Calu3 (cell line): Measurements from ENCODE around the gene SLC8A1. TPM values are rescaled to one million over a fixed set of nuclear protein-coding genes. Genes with fewer than 3 reads are reported as not detected.

ENCODE experiments used
- BruUV-seq: library from RNA; stranded (reverse); fragments of 400-500 nt; replicated peaks from 2 replicates; lab custom pipeline; 2021; lab: Mats Ljungman, UMichigan
- CTCF ChIA-PET: fragments of 300-600 bp; sonication (Branson Sonifier 250); formaldehyde crosslinking; loops from one replicate; lab custom pipeline; 2022; ENCODE audit warnings: antibody characterized with exemption; lab: Charles Lee
- DNase-seq: peaks from one replicate; pipeline ENCODE4 v3.0.0; 2022
- H3K27ac Mint-ChIP-seq: one replicate; pipeline ENCODE4 v1.8.0; 2022; ENCODE audit warnings: mixed read lengths; ENCODE audit not compliant: unreplicated experiment
- H3K27me3 Mint-ChIP-seq: one replicate; pipeline ENCODE4 v1.8.0; 2022; ENCODE audit warnings: mixed read lengths; ENCODE audit not compliant: unreplicated experiment
- H3K36me3 Mint-ChIP-seq: one replicate; pipeline ENCODE4 v1.8.0; 2022; ENCODE audit warnings: mild to moderate bottlenecking, moderate library complexity, mixed read lengths; ENCODE audit not compliant: insufficient read depth, unreplicated experiment
- H3K4me1 Mint-ChIP-seq: one replicate; pipeline ENCODE4 v1.8.0; 2022; ENCODE audit warnings: mild to moderate bottlenecking, low read depth, mixed read lengths; ENCODE audit not compliant: unreplicated experiment
- H3K4me3 Mint-ChIP-seq: one replicate; pipeline ENCODE4 v1.8.0; 2022; ENCODE audit warnings: mild to moderate bottlenecking, low read depth, moderate library complexity, mixed read lengths; ENCODE audit not compliant: unreplicated experiment
- H3K9me3 Mint-ChIP-seq: one replicate; pipeline ENCODE4 v1.8.0; 2022; ENCODE audit warnings: low read depth, mixed read lengths; ENCODE audit not compliant: unreplicated experiment
- CTCF ChIP-seq: fragments of 200-600 bp; IDR thresholded peaks from one replicate; pipeline ENCODE4 v1.8.0; 2022; ENCODE audit warnings: antibody characterized with exemption; ENCODE audit not compliant: unreplicated experiment
- intact Hi-C: fragments of 100-400 bp; cut with micrococcal nuclease; formaldehyde crosslinking; loops from one replicate; pipeline ENCODE4 v1.10.0; 2022; ENCODE audit not compliant: unreplicated experiment
- total RNA-seq: library from RNA; stranded (reverse); gene quantifications from 2 replicates; pipeline ENCODE4 v1.2.3, GENCODE V29; 2022

Gene SLC8A1
- total RNA-seq, 1 experiment from 2014 or later = 0.05 TPM

- H3K27me3 Mint-ChIP-seq = no peaks in the 10 kb centered on the region
- H3K4me3 Mint-ChIP-seq = no peak overlapping the region
- BruUV-seq = no TSS peak
- H3K4me1 Mint-ChIP-seq = no peaks in the 10 kb centered on the region
- H3K27ac Mint-ChIP-seq = no peak overlapping the region
- no peak for DNase-seq
- no peaks in the 10 kb centered on the region for H3K9me3 Mint-ChIP-seq
- intact Hi-C loops = no loop called here
- CTCF ChIA-PET = no interaction called here
- H3K36me3 Mint-ChIP-seq = no peaks in the 10 kb centered on the region
- TF ChIP-seq CTCF = no peak
Observed at GRCh38 chr2:40316620-40317019, 135.3 kb downstream of the SLC8A1 start.

- Mint-ChIP-seq H3K4me1 (no peaks in the 10 kb centered on the region), H3K27ac (no peak overlapping the region), H3K36me3 (no peaks in the 10 kb centered on the region), H3K4me3 (no peak overlapping the region), H3K27me3 (no peaks in the 10 kb centered on the region), H3K9me3 (no peaks in the 10 kb centered on the region)
- no TSS peak for BruUV-seq
- no peak for TF ChIP-seq CTCF
- intact Hi-C loops = no loop called here
- DNase-seq = no peak
- CTCF ChIA-PET = no interaction called here
Observed at GRCh38 chr2:40315683-40316082, 136.2 kb downstream of the SLC8A1 start.

GRCh38 chr2:40311026-40311425 is 140.9 kb downstream of the SLC8A1 start:
- no peaks in the 10 kb centered on the region for H3K4me1 Mint-ChIP-seq
- intact Hi-C loops = no loop called here
- TF ChIP-seq CTCF = no peak
- CTCF ChIA-PET = no interaction called here
- no peak for DNase-seq
- BruUV-seq = no TSS peak
- no peaks in the 10 kb centered on the region for H3K36me3 Mint-ChIP-seq
- no peak overlapping the region for H3K4me3 Mint-ChIP-seq
- H3K27me3 Mint-ChIP-seq = no peaks in the 10 kb centered on the region
- no peaks in the 10 kb centered on the region for H3K9me3 Mint-ChIP-seq
- no peak overlapping the region for H3K27ac Mint-ChIP-seq

- Mint-ChIP-seq H3K4me1 (no peaks in the 10 kb centered on the region), H3K27me3 (no peaks in the 10 kb centered on the region), H3K36me3 (no peaks in the 10 kb centered on the region), H3K4me3 (no peak overlapping the region), H3K27ac (no peak overlapping the region), H3K9me3 (no peaks in the 10 kb centered on the region)
- CTCF ChIA-PET = no interaction called here
- intact Hi-C loops = no loop called here
- DNase-seq = no peak
- no TSS peak for BruUV-seq
- no peak for TF ChIP-seq CTCF
Observed at GRCh38 chr2:40310303-40310702, 141.6 kb downstream of the SLC8A1 start.
